ENCODE measurements around the gene SLC26A5.

DNA sequence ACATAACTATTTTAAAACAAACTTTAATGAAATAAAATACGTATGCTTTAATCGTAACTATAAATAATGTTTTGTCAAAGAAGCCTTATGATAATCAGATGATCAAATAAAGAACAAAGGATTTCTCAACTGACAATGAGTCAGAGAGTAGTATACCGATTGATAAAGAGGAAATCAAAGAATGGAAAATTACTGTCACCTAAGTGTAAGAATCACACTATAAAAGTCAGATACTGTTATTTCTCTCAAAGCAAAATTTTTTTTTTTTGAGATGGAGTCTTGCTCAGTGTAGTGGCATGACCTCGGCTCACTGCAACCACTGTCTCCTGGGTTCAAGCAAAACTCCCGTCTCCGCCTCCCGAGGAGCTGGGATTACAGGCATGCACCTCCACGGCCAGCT, 120.3 kb downstream of the SLC26A5 start:
- TF ChIP-seq POLR2A (IDR thresholded peaks at IDR 0.05; ENCODE audit: low read depth, low read length), result no peak
- TF ChIP-seq TAF1 (IDR thresholded peaks at IDR 0.05; ENCODE audit: low read depth, low read length), result no peak
